ENCODE data around the gene PPM1K.

DNA sequence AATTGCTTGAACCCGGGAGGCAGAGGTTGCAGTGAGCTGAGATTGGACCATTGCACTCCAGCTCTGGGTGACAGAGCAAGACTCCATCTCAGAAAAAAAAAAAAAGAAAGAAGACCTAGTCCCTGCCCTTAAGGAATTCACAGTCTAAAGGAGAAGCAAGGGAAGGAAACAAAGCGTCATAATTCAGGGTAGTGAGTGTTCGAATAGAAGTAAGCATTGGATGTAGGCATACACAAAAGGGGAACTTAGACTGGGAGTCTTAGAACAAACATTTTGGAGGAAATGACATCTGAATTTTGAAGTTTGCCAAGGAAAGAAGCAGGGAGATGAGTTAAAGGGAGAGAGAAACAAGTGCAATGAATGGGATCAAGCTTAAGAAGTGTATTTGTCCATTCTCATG, 32.4 kb downstream of the PPM1K start:
- no peak for TF ChIP-seq CTCF (IDR thresholded peaks at IDR 0.05)
- no peak for TF ChIP-seq POLR2AphosphoS5 (IDR thresholded peaks at IDR 0.05)
- no peak for TF ChIP-seq POLR2A (IDR thresholded peaks at IDR 0.05)
- TF ChIP-seq EP300 (IDR thresholded peaks at IDR 0.05): no peak
